Measurements from ENCODE around the gene RXRA.

Gene RXRA

GRCh38 chr9:134457321-134458206, 131.3 kb downstream of the RXRA start:
- DNase-seq = no peak

GRCh38 chr9:134458207-134459108, 132.2 kb downstream of the RXRA start:
- DNase-seq = no peak

GRCh38 chr9:134459164-134459563, 132.9 kb downstream of the RXRA start:
- no peak for DNase-seq

- DNase-seq = no peak
Measured at GRCh38 chr9:134459573-134459972, 133.3 kb downstream of the RXRA start.

- DNase-seq = no peak
Measured at GRCh38 chr9:134460206-134460605, 134.0 kb downstream of the RXRA start.

GRCh38 chr9:134460896-134461295, 134.6 kb downstream of the RXRA start:
- DNase-seq = no peak

GRCh38 chr9:134461426-134461982, 135.2 kb downstream of the RXRA start:
- no peak for DNase-seq

- no peak for DNase-seq
Measured at GRCh38 chr9:134462318-134462717, 136.1 kb downstream of the RXRA start.

GRCh38 chr9:134463280-134463679, 137.0 kb downstream of the RXRA start:
- no peak for DNase-seq

GRCh38 chr9:134466869-134467616, 140.8 kb downstream of the RXRA start:
- DNase-seq = no peak

GRCh38 chr9:134468358-134468757, 142.1 kb downstream of the RXRA start:
- no peak for DNase-seq

- no peak for DNase-seq
Measured at GRCh38 chr9:134469041-134469875, 143.0 kb downstream of the RXRA start.

- no peak for DNase-seq
Measured at GRCh38 chr9:134472256-134472655, 146.0 kb downstream of the RXRA start.

- no peak for DNase-seq
Measured at GRCh38 chr9:134473141-134474054, 147.1 kb downstream of the RXRA start.

- DNase-seq = no peak
Measured at GRCh38 chr9:134474055-134474370, 147.8 kb downstream of the RXRA start.

GRCh38 chr9:134475011-134475790, 148.9 kb downstream of the RXRA start:
- no peak for DNase-seq

- DNase-seq = no peak
Measured at GRCh38 chr9:134476272-134476941, 150.2 kb downstream of the RXRA start.

GRCh38 chr9:134476942-134477335, 150.7 kb downstream of the RXRA start:
- no peak for DNase-seq

GRCh38 chr9:134477342-134477925, 151.2 kb downstream of the RXRA start:
- DNase-seq = no peak
